HepG2 (cell line): Measurements from ENCODE around the gene RPAP3. TPM values are rescaled to one million over a fixed set of nuclear protein-coding genes. Genes with fewer than 3 reads are reported as not detected.

Experiments
- FOXM1 ChIP-seq: sonication (generic); formaldehyde crosslinking; IDR thresholded peaks from 2 replicates; pipeline ENCODE4 v1.5.0; 2020; ENCODE audit warnings: missing genetic modification reagents
- MIER3 ChIP-seq: IDR thresholded peaks from 2 replicates; pipeline ENCODE4 v1.6.1; 2016; ENCODE audit warnings: missing compliant biosample characterization, borderline replicate concordance
- NR2F1 ChIP-seq, 2 experiments: fragments of 450-650 bp in 1 of 2; formaldehyde crosslinking in 1 of 2; IDR thresholded peaks; 2 replicates each; pipeline versions ENCODE4 v1.5.0 to v1.6.1; 2016 to 2020; ENCODE audit warnings: mild to moderate bottlenecking in 1 of 2, missing compliant biosample characterization in 1 of 2, missing genetic modification reagents in 1 of 2, moderate library complexity in 1 of 2
- ZBTB21 ChIP-seq: sonication (generic); formaldehyde crosslinking; IDR thresholded peaks from 2 replicates; pipeline ENCODE4 v1.4.0; 2020; ENCODE audit warnings: missing genetic modification reagents
- ZBTB7B ChIP-seq: sonication (generic); formaldehyde crosslinking; IDR thresholded peaks from 2 replicates; pipeline ENCODE4 v1.4.0; 2020; ENCODE audit warnings: missing genetic modification reagents
- ZNF18 ChIP-seq: sonication (generic); formaldehyde crosslinking; IDR thresholded peaks from 2 replicates; pipeline ENCODE4 v1.8.0; 2022; ENCODE audit warnings: mild to moderate bottlenecking, missing genetic modification reagents; ENCODE audit not compliant: insufficient replicate concordance
- ZNF275 ChIP-seq: sonication (generic); formaldehyde crosslinking; IDR thresholded peaks from 2 replicates; pipeline ENCODE4 v1.8.0; 2022; ENCODE audit warnings: missing genetic modification reagents, mild to moderate bottlenecking, inconsistent platforms, borderline replicate concordance
- ZNF318 ChIP-seq: sonication (generic); formaldehyde crosslinking; IDR thresholded peaks from 2 replicates; pipeline ENCODE4 v1.4.0; 2020; ENCODE audit warnings: mild to moderate bottlenecking, missing genetic modification reagents
- ZNF484 ChIP-seq: sonication (generic); formaldehyde crosslinking; IDR thresholded peaks from 2 replicates; pipeline ENCODE4 v1.5.1; 2020; ENCODE audit warnings: mild to moderate bottlenecking, low read depth, missing genetic modification reagents, borderline replicate concordance
- ZNF687 ChIP-seq: sonication (generic); formaldehyde crosslinking; IDR thresholded peaks from 2 replicates; pipeline ENCODE4 v1.5.1; 2020; ENCODE audit warnings: mild to moderate bottlenecking, missing genetic modification reagents, moderate library complexity
- ZNF770 ChIP-seq: sonication (generic); formaldehyde crosslinking; IDR thresholded peaks from 2 replicates; pipeline ENCODE4 v1.5.0; 2020; ENCODE audit warnings: mild to moderate bottlenecking, missing genetic modification reagents
- polyA plus RNA-seq, 8 experiments: library from polyadenylated mRNA; depleted of rRNA in 3 of 8; stranded (reverse) in 7 of 8; unstranded in 1 of 8; fragments of >200 nt; fragmentation: Illumina TruSeq in 4 of 8; extraction: Trizol in 4 of 8; gene quantifications; 2 replicates each; pipeline versions ENCODE4 v1.2.1 to v1.2.3, GENCODE V29; 2011 to 2016; ENCODE audit warnings: low read depth in 4 of 8, missing spikeins in 1 of 8, mixed read lengths in 1 of 8; ENCODE audit not compliant: insufficient read depth in 1 of 8
- total RNA-seq, 5 experiments: library from RNA; depleted of rRNA; stranded (reverse); fragments of >200 nt; fragmentation: Illumina TruSeq; extraction: Trizol; gene quantifications; 2 replicates each; pipeline ENCODE4 v1.2.3, GENCODE V29; 2016; ENCODE audit warnings: low read depth in 1 of 5

The RPAP3 gene
- total and polyA plus RNA-seq, 2 of the 13 experiments (the other 11 are each of a cell fraction or from before 2014, with no cell fraction given): 8.8 to 32.8 TPM

- TF ChIP-seq ZNF770 (CRISPR knock-in tag): peak; percentile 89
- peak; percentile 23; the same call in 1 of the 2 replicates for TF ChIP-seq ZNF687
- no peak for TF ChIP-seq FOXM1
- no peak for TF ChIP-seq ZNF318
- no peak for TF ChIP-seq NR2F1 (CRISPR knock-in tag; IDR thresholded peaks at IDR 0.05)
- TF ChIP-seq ZBTB7B (CRISPR knock-in tag): 0 out of 2 replicates have a peak, but pooled peaks have one; percentile 15
- no peak for TF ChIP-seq ZNF484 (CRISPR knock-in tag)
- no peak for TF ChIP-seq ZBTB21 (CRISPR knock-in tag)
- no peak for TF ChIP-seq MIER3 (CRISPR knock-in tag)
- no peak for TF ChIP-seq ZNF275 (CRISPR knock-in tag)
- TF ChIP-seq ZNF18 (CRISPR knock-in tag): no peak
These were observed 34.1 kb upstream of the RPAP3 start (continued) for GRCh38 chr12:47739979-47740378.
